ENCODE results near the gene NCAM1. TPM values are rescaled to one million over a fixed set of nuclear protein-coding genes. Genes with fewer than 3 reads are reported as not detected.

NCAM1 gene
- total RNA-seq, 1 experiment from 2014 or later: 5.9 TPM

DNA sequence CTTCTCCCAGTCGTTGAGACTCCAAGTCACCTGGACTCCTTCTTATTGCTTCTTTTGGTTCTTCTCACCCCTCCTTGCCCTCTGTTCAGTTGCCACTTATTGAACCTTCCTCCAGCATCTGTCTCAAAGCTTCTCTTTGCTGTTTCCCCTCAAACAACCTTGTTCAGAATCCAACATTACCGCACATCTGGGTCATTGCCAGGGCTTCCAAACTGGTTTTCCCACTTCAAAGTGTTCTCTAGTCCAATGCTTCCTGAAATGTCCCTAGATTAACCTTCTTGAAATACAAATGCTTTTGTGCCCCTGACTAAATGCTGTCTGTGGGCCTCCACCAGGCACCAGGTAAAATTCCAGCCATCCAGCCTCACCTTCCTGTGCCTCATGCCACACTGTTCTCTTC lies 252.3 kb downstream of the NCAM1 start (continued):
- TF ChIP-seq, protein P1, sequence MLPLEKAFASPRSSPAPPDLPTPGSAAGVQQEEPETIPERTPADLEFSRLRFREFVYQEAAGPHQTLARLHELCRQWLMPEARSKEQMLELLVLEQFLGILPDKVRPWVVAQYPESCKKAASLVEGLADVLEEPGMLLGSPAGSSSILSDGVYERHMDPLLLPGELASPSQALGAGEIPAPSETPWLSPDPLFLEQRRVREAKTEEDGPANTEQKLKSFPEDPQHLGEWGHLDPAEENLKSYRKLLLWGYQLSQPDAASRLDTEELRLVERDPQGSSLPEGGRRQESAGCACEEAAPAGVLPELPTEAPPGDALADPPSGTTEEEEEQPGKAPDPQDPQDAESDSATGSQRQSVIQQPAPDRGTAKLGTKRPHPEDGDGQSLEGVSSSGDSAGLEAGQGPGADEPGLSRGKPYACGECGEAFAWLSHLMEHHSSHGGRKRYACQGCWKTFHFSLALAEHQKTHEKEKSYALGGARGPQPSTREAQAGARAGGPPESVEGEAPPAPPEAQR (CRISPR knock-in tag; IDR thresholded peaks at IDR 0.05): no peak

DNA sequence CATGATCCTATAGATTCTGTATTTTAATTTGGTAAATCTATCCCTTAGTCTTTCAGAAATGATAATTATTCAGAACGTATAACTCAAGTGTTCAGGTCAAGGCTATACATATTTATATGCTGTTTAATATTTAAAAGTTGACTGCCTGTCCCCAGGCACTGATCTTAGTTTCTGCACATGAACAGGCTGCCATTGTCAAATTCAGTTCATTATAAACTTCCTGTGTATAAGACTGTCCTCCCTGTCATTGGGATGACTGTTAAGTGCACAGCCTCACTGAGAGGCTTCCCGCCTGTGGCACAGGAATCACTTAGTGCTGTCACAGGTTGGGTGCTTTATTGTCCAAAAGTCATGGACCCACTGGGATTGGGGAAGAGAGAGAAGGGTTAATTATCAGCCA lies 261.0 kb downstream of the NCAM1 start:
- H3K27ac Mint-ChIP-seq: no peak overlapping the region
- TF ChIP-seq ZNF138 (CRISPR knock-in tag; conservative IDR thresholded peaks at IDR 0.05): no peak
- TF ChIP-seq MYBL2 (CRISPR knock-in tag; IDR thresholded peaks at IDR 0.05): no peak
- TF ChIP-seq, protein P2, sequence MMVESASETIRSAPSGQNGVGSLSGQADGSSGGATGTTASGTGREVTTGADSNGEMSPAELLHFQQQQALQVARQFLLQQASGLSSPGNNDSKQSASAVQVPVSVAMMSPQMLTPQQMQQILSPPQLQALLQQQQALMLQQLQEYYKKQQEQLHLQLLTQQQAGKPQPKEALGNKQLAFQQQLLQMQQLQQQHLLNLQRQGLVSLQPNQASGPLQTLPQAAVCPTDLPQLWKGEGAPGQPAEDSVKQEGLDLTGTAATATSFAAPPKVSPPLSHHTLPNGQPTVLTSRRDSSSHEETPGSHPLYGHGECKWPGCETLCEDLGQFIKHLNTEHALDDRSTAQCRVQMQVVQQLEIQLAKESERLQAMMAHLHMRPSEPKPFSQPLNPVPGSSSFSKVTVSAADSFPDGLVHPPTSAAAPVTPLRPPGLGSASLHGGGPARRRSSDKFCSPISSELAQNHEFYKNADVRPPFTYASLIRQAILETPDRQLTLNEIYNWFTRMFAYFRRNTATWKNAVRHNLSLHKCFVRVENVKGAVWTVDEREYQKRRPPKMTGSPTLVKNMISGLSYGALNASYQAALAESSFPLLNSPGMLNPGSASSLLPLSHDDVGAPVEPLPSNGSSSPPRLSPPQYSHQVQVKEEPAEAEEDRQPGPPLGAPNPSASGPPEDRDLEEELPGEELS (CRISPR knock-in tag; IDR thresholded peaks at IDR 0.05): no peak
- TF ChIP-seq PRRX2 (CRISPR knock-in tag; IDR thresholded peaks at IDR 0.05): no peak
- TF ChIP-seq, protein P3, sequence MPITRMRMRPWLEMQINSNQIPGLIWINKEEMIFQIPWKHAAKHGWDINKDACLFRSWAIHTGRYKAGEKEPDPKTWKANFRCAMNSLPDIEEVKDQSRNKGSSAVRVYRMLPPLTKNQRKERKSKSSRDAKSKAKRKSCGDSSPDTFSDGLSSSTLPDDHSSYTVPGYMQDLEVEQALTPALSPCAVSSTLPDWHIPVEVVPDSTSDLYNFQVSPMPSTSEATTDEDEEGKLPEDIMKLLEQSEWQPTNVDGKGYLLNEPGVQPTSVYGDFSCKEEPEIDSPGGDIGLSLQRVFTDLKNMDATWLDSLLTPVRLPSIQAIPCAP (CRISPR knock-in tag; IDR thresholded peaks at IDR 0.05): no peak

DNA sequence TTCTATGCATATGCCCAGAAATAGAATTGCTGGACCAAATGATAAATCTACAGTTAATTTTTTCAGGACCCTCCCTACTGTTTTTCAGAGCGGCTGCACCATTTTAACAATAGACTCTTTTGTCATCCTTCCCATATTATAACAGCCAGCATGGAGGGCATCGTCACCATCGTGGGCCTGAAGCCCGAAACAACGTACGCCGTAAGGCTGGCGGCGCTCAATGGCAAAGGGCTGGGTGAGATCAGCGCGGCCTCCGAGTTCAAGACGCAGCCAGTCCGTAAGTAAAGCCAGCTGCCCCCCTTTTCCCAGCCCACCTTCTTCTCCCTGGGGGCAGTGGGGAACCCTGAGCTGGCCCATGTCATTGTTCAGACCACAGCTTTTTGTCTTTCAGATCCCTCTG lies 273.7 kb downstream of the NCAM1 start:
- H3K4me1 Mint-ChIP-seq: no peaks in the 10 kb centered on the region

More for the DNA sequence above, 261.0 kb downstream of the NCAM1 start:
- H3K4me3 Mint-ChIP-seq: no peak overlapping the region
- H3K36me3 Mint-ChIP-seq: peaks cover 39% of the 10 kb centered on the region
- DNase-seq (ENCODE audit: low spot score) (no peak), ATAC-seq (no peak)
- peaks cover 6% of the 10 kb centered on the region for H3K27me3 Mint-ChIP-seq (ENCODE audit: low read depth)
- ChIA-PET POLR2A (no interaction called here), CTCF (no interaction called here)
- peaks cover 47% of the 10 kb centered on the region for H3K9me3 Mint-ChIP-seq
- H3K4me1 Mint-ChIP-seq: no peaks in the 10 kb centered on the region

DNA sequence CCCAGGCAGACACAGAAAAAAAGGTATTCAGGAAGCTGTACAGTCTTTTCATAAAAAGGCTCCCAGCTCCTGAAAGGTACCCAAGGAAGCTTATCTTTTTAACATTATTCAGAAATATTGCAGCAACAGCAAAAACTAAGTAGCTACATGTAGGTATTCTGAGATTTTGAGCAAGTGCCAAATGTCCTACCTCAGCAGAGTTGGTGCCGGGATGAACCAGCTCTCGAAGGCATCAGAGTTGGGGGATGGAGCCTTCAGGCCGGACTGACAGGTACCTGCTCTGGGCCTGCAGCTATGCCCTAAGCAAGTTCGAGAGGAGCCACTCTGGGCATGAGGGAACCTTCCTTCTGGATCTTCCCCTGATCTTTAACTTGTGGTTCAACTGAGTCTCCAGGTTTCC lies 276.0 kb downstream of the NCAM1 start:
- ATAC-seq (no peak), DNase-seq (ENCODE audit: low spot score) (no peak)
- Mint-ChIP-seq H3K4me1 (0 out of 2 replicates have a peak, but pooled peaks cover 4% of the 10 kb centered on the region), H3K4me3 (no peak overlapping the region), H3K9me3 (no peaks in the 10 kb centered on the region), H3K27ac (no peak overlapping the region), H3K36me3 (no peaks in the 10 kb centered on the region), H3K27me3 (ENCODE audit: low read depth) (no peaks in the 10 kb centered on the region)
- TF ChIP-seq NFYB (CRISPR knock-in tag; conservative IDR thresholded peaks at IDR 0.05; ENCODE audit: low read depth): no peak
- TF ChIP-seq, protein P4, sequence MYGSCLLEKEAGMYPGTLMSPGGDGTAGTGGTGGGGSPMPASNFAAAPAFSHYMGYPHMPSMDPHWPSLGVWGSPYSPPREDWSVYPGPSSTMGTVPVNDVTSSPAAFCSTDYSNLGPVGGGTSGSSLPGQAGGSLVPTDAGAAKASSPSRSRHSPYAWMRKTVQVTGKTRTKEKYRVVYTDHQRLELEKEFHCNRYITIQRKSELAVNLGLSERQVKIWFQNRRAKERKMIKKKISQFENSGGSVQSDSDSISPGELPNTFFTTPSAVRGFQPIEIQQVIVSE (CRISPR knock-in tag; IDR thresholded peaks at IDR 0.05; ENCODE audit: borderline replicate concordance): no peak
- TF ChIP-seq TEAD1 (CRISPR knock-in tag; IDR thresholded peaks at IDR 0.05): no peak
- no peak for TF ChIP-seq ZNF219 (CRISPR knock-in tag; IDR thresholded peaks at IDR 0.05; ENCODE audit: borderline replicate concordance)
- POLR2A ChIA-PET: no interaction called here
- CTCF ChIA-PET: interaction anchor here (0.5 to 0.8 kb wide), 3 partner anchors 52 to 455 kb away, joined by 3 to 4 read pairs (median 3); no protein-coding TSS in a partner anchor

More for the DNA sequence above, 273.7 kb downstream of the NCAM1 start:
- ATAC-seq (no peak), DNase-seq (ENCODE audit: low spot score) (no peak)
- no peak overlapping the region for H3K4me3 Mint-ChIP-seq
- H3K36me3 Mint-ChIP-seq: no peaks in the 10 kb centered on the region
- H3K9me3 Mint-ChIP-seq: peaks cover 7% of the 10 kb centered on the region; the same call in 1 of the 2 replicates
- CTCF ChIA-PET: no interaction called here
- H3K27me3 Mint-ChIP-seq (ENCODE audit: low read depth): no peaks in the 10 kb centered on the region
- POLR2A ChIA-PET: no interaction called here
- no peak overlapping the region for H3K27ac Mint-ChIP-seq
- no peak for TF ChIP-seq MXD4 (CRISPR knock-in tag; IDR thresholded peaks at IDR 0.05; ENCODE audit: borderline replicate concordance)
- TF ChIP-seq RORB (CRISPR knock-in tag; IDR thresholded peaks at IDR 0.05): no peak
- TF ChIP-seq GRHL2 (CRISPR knock-in tag; IDR thresholded peaks at IDR 0.05; ENCODE audit: insufficient replicate concordance, severe bottlenecking): no peak

DNA sequence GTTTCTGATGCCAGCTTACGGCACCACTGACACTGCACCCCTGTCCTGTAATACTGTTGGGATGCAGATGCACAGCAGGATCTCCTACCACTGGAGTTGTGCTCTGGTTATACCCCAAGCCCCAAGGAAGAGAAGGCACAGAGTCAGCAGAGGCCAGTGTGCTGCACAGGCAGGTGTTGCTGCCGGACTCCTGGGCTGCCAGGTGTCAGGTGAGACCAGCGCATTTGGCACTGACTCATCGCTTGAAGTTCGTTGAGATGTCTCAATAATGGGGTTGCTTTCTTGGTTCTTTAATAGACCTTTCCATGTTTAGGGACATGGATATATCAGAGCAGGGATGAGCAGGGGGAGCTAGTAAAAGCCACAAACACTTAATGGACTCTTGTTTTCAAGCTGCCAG lies 277.5 kb downstream of the NCAM1 start:
- Mint-ChIP-seq H3K27me3 (ENCODE audit: low read depth) (no peaks in the 10 kb centered on the region), H3K4me1 (peaks cover 16% of the 10 kb centered on the region), H3K4me3 (no peak overlapping the region), H3K9me3 (no peaks in the 10 kb centered on the region), H3K36me3 (no peaks in the 10 kb centered on the region), H3K27ac (no peak overlapping the region)
- POLR2A ChIA-PET: no interaction called here
- DNase-seq (ENCODE audit: low spot score) (no peak), ATAC-seq (no peak)
- CTCF ChIA-PET: interaction anchor here (1.4 kb wide), 1 partner anchor 51 kb away, joined by 5 read pairs; no protein-coding TSS in a partner anchor
- TF ChIP-seq, protein P5, sequence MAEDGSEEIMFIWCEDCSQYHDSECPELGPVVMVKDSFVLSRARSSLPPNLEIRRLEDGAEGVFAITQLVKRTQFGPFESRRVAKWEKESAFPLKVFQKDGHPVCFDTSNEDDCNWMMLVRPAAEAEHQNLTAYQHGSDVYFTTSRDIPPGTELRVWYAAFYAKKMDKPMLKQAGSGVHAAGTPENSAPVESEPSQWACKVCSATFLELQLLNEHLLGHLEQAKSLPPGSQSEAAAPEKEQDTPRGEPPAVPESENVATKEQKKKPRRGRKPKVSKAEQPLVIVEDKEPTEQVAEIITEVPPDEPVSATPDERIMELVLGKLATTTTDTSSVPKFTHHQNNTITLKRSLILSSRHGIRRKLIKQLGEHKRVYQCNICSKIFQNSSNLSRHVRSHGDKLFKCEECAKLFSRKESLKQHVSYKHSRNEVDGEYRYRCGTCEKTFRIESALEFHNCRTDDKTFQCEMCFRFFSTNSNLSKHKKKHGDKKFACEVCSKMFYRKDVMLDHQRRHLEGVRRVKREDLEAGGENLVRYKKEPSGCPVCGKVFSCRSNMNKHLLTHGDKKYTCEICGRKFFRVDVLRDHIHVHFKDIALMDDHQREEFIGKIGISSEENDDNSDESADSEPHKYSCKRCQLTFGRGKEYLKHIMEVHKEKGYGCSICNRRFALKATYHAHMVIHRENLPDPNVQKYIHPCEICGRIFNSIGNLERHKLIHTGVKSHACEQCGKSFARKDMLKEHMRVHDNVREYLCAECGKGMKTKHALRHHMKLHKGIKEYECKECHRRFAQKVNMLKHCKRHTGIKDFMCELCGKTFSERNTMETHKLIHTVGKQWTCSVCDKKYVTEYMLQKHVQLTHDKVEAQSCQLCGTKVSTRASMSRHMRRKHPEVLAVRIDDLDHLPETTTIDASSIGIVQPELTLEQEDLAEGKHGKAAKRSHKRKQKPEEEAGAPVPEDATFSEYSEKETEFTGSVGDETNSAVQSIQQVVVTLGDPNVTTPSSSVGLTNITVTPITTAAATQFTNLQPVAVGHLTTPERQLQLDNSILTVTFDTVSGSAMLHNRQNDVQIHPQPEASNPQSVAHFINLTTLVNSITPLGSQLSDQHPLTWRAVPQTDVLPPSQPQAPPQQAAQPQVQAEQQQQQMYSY (CRISPR knock-in tag; IDR thresholded peaks at IDR 0.05): no peak
- TF ChIP-seq, protein P6, sequence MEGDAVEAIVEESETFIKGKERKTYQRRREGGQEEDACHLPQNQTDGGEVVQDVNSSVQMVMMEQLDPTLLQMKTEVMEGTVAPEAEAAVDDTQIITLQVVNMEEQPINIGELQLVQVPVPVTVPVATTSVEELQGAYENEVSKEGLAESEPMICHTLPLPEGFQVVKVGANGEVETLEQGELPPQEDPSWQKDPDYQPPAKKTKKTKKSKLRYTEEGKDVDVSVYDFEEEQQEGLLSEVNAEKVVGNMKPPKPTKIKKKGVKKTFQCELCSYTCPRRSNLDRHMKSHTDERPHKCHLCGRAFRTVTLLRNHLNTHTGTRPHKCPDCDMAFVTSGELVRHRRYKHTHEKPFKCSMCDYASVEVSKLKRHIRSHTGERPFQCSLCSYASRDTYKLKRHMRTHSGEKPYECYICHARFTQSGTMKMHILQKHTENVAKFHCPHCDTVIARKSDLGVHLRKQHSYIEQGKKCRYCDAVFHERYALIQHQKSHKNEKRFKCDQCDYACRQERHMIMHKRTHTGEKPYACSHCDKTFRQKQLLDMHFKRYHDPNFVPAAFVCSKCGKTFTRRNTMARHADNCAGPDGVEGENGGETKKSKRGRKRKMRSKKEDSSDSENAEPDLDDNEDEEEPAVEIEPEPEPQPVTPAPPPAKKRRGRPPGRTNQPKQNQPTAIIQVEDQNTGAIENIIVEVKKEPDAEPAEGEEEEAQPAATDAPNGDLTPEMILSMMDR (IDR thresholded peaks at IDR 0.05): no peak
- no peak for TF ChIP-seq ZNF121 (CRISPR knock-in tag; IDR thresholded peaks at IDR 0.05)
